Kidney (tissue), 14 donors: ENCODE data around the gene CNTFR. TPM values are rescaled to one million over a fixed set of nuclear protein-coding genes. Genes with fewer than 3 reads are reported as not detected.
A peak's percentile ranks its signal among the peaks of the same experiment; 100 is the strongest.

ENCODE experiments used
- DNase-seq, 5 donors: peaks; one replicate each; pipeline ENCODE4 v3.0.0-alpha.2; 2013 to 2020
- FAIRE-seq: peaks from 2 replicates; lab custom pipeline; 2012; peaks lifted over from hg19 to GRCh38; lab: Jason Lieb, UNC
- H3K27ac ChIP-seq, 2 donors: one replicate each; pipeline ENCODE4 v1.7.0; 2013; ENCODE audit warnings: low read depth in 2 of 2, low read length in 2 of 2, inconsistent platforms in 1 of 2
- H3K27me3 ChIP-seq: one replicate; pipeline ENCODE4 v1.7.1; 2013; ENCODE audit warnings: low read length, inconsistent platforms; ENCODE audit not compliant: control insufficient read depth, insufficient read depth
- H3K36me3 ChIP-seq, 3 donors: one replicate each; pipeline versions ENCODE4 v1.7.0 to v1.7.1; 2013; ENCODE audit warnings: low read length in 3 of 3, control low read depth in 1 of 3, inconsistent platforms in 1 of 3; ENCODE audit not compliant: insufficient read depth in 3 of 3, control insufficient read depth in 2 of 3
- H3K4me1 ChIP-seq, 3 donors: one replicate each; pipeline versions ENCODE4 v1.7.0 to v1.7.1; 2013; ENCODE audit warnings: low read length in 3 of 3, inconsistent platforms in 1 of 3, low read depth in 1 of 3; ENCODE audit not compliant: control insufficient read depth in 2 of 3, insufficient read depth in 2 of 3
- H3K4me3 ChIP-seq, 3 donors: one replicate each; pipeline versions ENCODE4 v1.7.0 to v1.8.1; 2013; ENCODE audit warnings: low read length in 3 of 3, control low read depth in 1 of 3, inconsistent platforms in 1 of 3
- H3K9ac ChIP-seq, 3 donors: one replicate each; pipeline versions ENCODE4 v1.7.0 to v1.7.1; 2013; ENCODE audit warnings: low read length in 3 of 3, control low read depth in 1 of 3, inconsistent platforms in 1 of 3
- H3K9me3 ChIP-seq, 3 donors: one replicate each; pipeline versions ENCODE4 v1.7.0 to v1.7.1; 2013; ENCODE audit warnings: low read length in 3 of 3, control low read depth in 1 of 3, inconsistent platforms in 1 of 3; ENCODE audit not compliant: control insufficient read depth in 2 of 3, insufficient read depth in 1 of 3
- CTCF ChIP-seq: IDR thresholded peaks from 3 replicates; pipeline ENCODE4 v1.5.1; 2012; ENCODE audit warnings: mild to moderate bottlenecking, moderate library complexity, borderline replicate concordance; ENCODE audit not compliant: insufficient read depth; ENCODE audit errors: extremely low read depth
- intact Hi-C: fragments of 100-400 bp; cut with DNase I; formaldehyde crosslinking; loops from one replicate; pipeline ENCODE4 v1.11.1; 2022
- polyA plus RNA-seq: library from polyadenylated mRNA; stranded (reverse); fragments of 350-450 nt; fragmentation: Illumina TruSeq; extraction: RNeasy Lipid Tissue Mini Kit (QIAGEN cat#74804); gene quantifications from one replicate; pipeline ENCODE4 v1.2.3, GENCODE V29; 2014; ENCODE audit warnings: low read depth, low replicate concordance; ENCODE audit not compliant: insufficient read depth
- total RNA-seq: library from RNA; stranded (reverse); fragmentation: NEBNext Ultra II Directional; extraction: Animal tissue kit (Norgen Biotek cat#: 25700); gene quantifications from one replicate; pipeline ENCODE4 v1.2.1, GENCODE V29; 2021
- donor health status: control.
- donor health status: control.
- donor health status: control.
- donor health status: control.
- donor health status: control.
- donor health status: DM: yes; HTN: yes; CAD: no.
- donor health status: Normal renal cell carcinoma (clear cell type).

CNTFR gene
- total and polyA plus RNA-seq, 2 donors from 2014 or later, result 1.7 to 3.7 TPM

- no peak for DNase-seq
Observed at GRCh38 chr9:34518896-34519295, 70.6 kb downstream of the CNTFR start.

GRCh38 chr9:34518110-34518616 lies 71.4 kb downstream of the CNTFR start:
- TF ChIP-seq CTCF, result no peak

More at GRCh38 chr9:34518896-34519295, 70.6 kb downstream of the CNTFR start:
- peaks cover 0 to 8% (median 0%) of the 10 kb centered on the region in 3 donors for H3K4me1 ChIP-seq
- TF ChIP-seq CTCF, result no peak
- H3K27me3 ChIP-seq, result peaks cover 2% of the 10 kb centered on the region
- no peaks in the 10 kb centered on the region for H3K36me3 ChIP-seq
- no peak overlapping the region for H3K4me3 ChIP-seq
- H3K27ac ChIP-seq, result no peak overlapping the region
- no peak overlapping the region for H3K9ac ChIP-seq
- no peak for FAIRE-seq
- H3K9me3 ChIP-seq, result no peaks in the 10 kb centered on the region
- intact Hi-C loops, result no loop called here

DNA sequence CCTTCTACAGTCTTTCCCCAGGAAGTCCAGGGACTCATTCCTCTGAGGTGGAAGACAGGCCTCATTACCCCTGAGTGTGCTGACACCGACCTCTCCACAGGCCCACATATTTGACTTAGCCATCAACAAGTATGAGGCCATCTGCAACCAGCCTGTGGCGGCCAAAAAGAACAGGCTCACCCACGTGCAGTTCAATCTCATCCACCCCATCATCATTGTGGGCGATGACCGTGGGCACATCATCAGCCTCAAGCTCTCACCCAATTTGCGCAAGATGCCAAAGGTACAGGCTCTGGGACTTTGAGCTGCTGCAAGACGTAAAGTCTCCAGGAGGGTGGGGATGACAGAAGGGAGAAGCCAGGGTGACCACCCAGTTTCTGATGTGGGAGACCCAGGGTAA lies 72.3 kb downstream of the CNTFR start:
- no peak for FAIRE-seq
- TF ChIP-seq CTCF, result no peak
- H3K27me3 ChIP-seq, result no peaks in the 10 kb centered on the region
- H3K27ac ChIP-seq, result no peak overlapping the region
- no peaks in the 10 kb centered on the region for H3K9me3 ChIP-seq
- DNase-seq, result no peak
- no peak overlapping the region for H3K4me3 ChIP-seq
- no peak overlapping the region for H3K9ac ChIP-seq
- intact Hi-C loops, result no loop called here
- H3K36me3 ChIP-seq, result no peaks in the 10 kb centered on the region
- peaks cover 0 to under 1% (median 0%) of the 10 kb centered on the region in 3 donors for H3K4me1 ChIP-seq

More at GRCh38 chr9:34518110-34518616, 71.4 kb downstream of the CNTFR start:
- intact Hi-C loops, result no loop called here
- FAIRE-seq (no peak), DNase-seq (peak in 2 of 5 donors; percentile 37 to 53)
- Histone ChIP-seq H3K27me3 (peaks cover 2% of the 10 kb centered on the region), H3K4me1 (peaks cover 0 to 3% (median 0%) of the 10 kb centered on the region in 3 donors), H3K9me3 (no peaks in the 10 kb centered on the region), H3K9ac (no peak overlapping the region), H3K4me3 (no peak overlapping the region), H3K27ac (no peak overlapping the region), H3K36me3 (no peaks in the 10 kb centered on the region)

DNA sequence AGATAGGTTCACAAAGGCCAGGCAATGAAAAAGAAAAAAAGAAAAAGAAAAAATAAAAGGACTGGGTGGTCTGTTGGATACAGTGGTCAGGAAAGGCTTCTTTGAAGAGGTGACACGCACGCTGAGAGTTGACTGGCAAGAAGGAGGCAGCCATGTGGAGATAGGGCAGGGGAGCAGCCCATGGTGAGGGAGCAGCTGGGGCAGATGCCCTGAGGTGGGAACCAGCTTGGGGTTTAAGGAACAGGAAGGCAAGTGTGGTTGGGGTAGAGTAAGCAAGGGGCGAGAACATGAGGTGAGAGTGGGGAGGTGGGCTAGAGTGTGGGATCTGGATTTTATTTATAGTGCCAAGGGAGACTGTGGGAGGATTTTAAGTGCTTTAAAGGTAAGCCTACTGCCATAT lies 73.6 kb downstream of the CNTFR start:
- Histone ChIP-seq H3K9me3 (no peaks in the 10 kb centered on the region), H3K4me1 (no peaks in the 10 kb centered on the region), H3K9ac (no peak overlapping the region), H3K36me3 (no peaks in the 10 kb centered on the region), H3K27ac (no peak overlapping the region), H3K4me3 (no peak overlapping the region), H3K27me3 (no peaks in the 10 kb centered on the region)
- DNase-seq (no peak), FAIRE-seq (no peak)
- no peak for TF ChIP-seq CTCF
- intact Hi-C loops, result no loop called here
